Measurements from ENCODE around the gene LRFN4. TPM values are rescaled to one million over a fixed set of nuclear protein-coding genes. Genes with fewer than 3 reads are reported as not detected.

LRFN4 gene
- total RNA-seq, 1 experiment from 2014 or later, result 30.3 TPM

DNA sequence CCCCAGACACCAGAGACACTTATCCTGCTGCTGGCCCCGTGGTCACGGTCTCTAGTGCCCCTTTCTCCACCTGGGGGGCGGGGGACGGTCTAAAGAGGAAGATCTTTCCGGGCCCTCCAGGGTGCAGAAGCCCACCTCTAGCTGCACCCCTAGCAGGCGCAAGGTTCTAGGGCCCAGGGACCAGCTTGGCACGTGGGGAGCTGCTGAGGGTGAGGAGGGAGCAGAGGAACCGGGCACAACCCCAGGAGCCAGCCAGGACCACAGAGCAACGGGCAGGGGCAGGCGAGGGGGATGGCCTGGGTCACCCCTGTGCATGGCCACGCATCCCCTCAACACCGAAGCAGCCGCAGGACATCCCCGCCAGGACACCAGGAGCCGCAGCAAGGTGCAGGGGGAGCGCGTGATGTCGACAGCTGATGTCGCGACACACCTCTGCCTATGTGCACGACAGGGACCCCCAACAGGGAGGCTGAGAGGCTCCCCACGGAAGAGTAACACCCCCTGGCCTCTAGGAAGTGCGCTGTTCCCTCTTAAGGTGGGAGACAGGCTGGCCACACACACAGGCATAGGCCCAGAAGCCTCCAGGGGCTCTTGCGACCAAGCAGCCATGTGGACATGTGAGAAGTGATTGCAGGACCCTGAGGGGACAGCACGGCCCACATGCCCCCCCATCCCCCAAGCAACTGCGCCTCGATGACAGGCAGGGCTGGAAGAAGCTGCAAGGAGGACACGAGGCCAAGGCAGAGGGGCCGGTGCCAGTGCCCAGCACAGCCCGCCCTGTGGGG is 5.1 kb downstream of the LRFN4 start:
- CTCF ChIA-PET, result no interaction called here
- Mint-ChIP-seq H3K36me3 (ENCODE audit: insufficient read depth, unreplicated experiment) (peaks cover 38% of the 10 kb centered on the region), H3K27me3 (ENCODE audit: unreplicated experiment) (no peaks in the 10 kb centered on the region), H3K4me1 (ENCODE audit: low read depth, unreplicated experiment) (no peaks in the 10 kb centered on the region), H3K9me3 (ENCODE audit: low read depth, unreplicated experiment) (no peaks in the 10 kb centered on the region), H3K27ac (ENCODE audit: unreplicated experiment) (no peak overlapping the region), H3K4me3 (ENCODE audit: low read depth, unreplicated experiment) (no peak overlapping the region)
- BruUV-seq (replicated peaks), result no TSS peak
- DNase-seq, result no peak
- TF ChIP-seq, protein P1, sequence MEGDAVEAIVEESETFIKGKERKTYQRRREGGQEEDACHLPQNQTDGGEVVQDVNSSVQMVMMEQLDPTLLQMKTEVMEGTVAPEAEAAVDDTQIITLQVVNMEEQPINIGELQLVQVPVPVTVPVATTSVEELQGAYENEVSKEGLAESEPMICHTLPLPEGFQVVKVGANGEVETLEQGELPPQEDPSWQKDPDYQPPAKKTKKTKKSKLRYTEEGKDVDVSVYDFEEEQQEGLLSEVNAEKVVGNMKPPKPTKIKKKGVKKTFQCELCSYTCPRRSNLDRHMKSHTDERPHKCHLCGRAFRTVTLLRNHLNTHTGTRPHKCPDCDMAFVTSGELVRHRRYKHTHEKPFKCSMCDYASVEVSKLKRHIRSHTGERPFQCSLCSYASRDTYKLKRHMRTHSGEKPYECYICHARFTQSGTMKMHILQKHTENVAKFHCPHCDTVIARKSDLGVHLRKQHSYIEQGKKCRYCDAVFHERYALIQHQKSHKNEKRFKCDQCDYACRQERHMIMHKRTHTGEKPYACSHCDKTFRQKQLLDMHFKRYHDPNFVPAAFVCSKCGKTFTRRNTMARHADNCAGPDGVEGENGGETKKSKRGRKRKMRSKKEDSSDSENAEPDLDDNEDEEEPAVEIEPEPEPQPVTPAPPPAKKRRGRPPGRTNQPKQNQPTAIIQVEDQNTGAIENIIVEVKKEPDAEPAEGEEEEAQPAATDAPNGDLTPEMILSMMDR (IDR thresholded peaks at IDR 0.05; ENCODE audit: unreplicated experiment), result no peak
- intact Hi-C loops (cut with micrococcal nuclease; ENCODE audit: unreplicated experiment), result loop anchor here (2.0 kb wide), 1 partner anchor 21 kb away; no protein-coding TSS in a partner anchor

DNA sequence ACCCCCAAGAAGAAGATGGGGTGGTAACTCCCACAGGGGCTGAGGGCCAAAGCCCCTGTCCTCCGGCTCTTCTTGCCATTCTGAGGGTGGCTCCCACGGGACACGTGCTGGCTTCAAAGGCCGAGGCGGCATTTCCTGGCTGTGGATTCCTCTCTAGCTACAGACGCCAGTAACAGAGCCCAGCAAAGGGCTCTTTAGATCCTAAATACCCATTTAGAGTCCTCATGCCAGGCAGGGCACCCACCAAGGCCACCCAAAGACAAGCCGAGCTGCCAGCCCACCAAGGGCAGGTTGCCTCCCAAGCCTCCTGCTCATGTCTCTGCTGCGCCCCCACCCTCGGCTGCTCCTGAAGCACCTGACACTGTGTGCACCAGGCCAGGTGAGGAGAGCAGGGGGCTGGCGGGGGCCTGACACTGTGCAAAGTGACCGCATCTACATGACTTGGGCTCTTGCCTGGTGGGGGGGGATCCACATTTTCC is 5.7 kb downstream of the LRFN4 start:
- no peak overlapping the region for H3K27ac Mint-ChIP-seq (ENCODE audit: unreplicated experiment)

DNA sequence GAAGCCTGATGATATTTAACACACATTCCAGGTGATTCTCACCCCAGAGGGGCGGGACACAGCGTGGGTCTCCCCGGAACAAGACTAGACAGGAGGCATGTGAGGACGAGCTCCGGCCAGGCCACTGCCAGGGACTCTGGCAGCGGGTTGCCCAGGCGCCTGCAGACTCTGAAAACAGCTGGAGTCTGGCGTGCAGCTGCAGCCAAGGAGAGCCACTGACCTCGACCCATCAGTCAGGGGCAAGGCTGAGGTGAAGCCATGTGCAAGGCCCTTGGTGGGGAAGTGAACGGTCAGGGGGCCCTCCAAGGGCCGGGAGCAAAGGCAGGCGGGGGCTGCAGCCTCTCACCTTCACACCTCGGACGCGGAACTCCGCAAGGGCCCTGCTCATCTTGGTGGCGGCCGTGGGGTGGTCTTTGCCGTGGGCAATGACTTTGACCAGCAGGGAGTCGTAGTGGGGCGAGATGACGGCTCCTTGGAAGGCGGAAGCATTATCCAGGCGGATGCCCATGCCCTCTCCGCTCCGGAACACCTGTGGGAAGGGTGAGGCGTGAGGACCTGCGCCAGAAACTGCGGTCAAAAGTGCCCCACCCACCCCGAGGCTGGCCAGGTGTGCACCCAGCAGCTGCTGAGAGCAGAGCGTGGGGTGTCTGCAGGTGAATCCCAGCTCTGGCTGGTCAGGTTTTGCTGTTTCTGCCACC is 6.7 kb downstream of the LRFN4 start:
- Mint-ChIP-seq H3K27ac (ENCODE audit: unreplicated experiment) (no peak overlapping the region), H3K36me3 (ENCODE audit: insufficient read depth, unreplicated experiment) (peaks cover 32% of the 10 kb centered on the region), H3K9me3 (ENCODE audit: low read depth, unreplicated experiment) (no peaks in the 10 kb centered on the region), H3K4me3 (ENCODE audit: low read depth, unreplicated experiment) (no peak overlapping the region), H3K27me3 (ENCODE audit: unreplicated experiment) (no peaks in the 10 kb centered on the region), H3K4me1 (ENCODE audit: low read depth, unreplicated experiment) (no peaks in the 10 kb centered on the region)
- TF ChIP-seq, protein P1 (IDR thresholded peaks at IDR 0.05; ENCODE audit: unreplicated experiment), result no peak
- intact Hi-C loops (cut with micrococcal nuclease; ENCODE audit: unreplicated experiment), result loop anchor here (2.0 kb wide), 1 partner anchor 19 kb away; no protein-coding TSS in a partner anchor
- CTCF ChIA-PET, result no interaction called here
- DNase-seq, result no peak
- no TSS peak for BruUV-seq (replicated peaks)

More for the DNA sequence above, 5.7 kb downstream of the LRFN4 start:
- H3K36me3 Mint-ChIP-seq (ENCODE audit: insufficient read depth, unreplicated experiment), result peaks cover 36% of the 10 kb centered on the region
- no peaks in the 10 kb centered on the region for H3K27me3 Mint-ChIP-seq (ENCODE audit: unreplicated experiment)
- no peak for DNase-seq
- no peak overlapping the region for H3K4me3 Mint-ChIP-seq (ENCODE audit: low read depth, unreplicated experiment)
- CTCF ChIA-PET, result no interaction called here
- BruUV-seq (replicated peaks), result no TSS peak
- no peaks in the 10 kb centered on the region for H3K4me1 Mint-ChIP-seq (ENCODE audit: low read depth, unreplicated experiment)
- intact Hi-C loops (cut with micrococcal nuclease; ENCODE audit: unreplicated experiment), result loop anchor here (2.0 kb wide), 1 partner anchor 20 kb away; no protein-coding TSS in a partner anchor
- no peaks in the 10 kb centered on the region for H3K9me3 Mint-ChIP-seq (ENCODE audit: low read depth, unreplicated experiment)
- TF ChIP-seq, protein P1 (IDR thresholded peaks at IDR 0.05; ENCODE audit: unreplicated experiment), result no peak

DNA sequence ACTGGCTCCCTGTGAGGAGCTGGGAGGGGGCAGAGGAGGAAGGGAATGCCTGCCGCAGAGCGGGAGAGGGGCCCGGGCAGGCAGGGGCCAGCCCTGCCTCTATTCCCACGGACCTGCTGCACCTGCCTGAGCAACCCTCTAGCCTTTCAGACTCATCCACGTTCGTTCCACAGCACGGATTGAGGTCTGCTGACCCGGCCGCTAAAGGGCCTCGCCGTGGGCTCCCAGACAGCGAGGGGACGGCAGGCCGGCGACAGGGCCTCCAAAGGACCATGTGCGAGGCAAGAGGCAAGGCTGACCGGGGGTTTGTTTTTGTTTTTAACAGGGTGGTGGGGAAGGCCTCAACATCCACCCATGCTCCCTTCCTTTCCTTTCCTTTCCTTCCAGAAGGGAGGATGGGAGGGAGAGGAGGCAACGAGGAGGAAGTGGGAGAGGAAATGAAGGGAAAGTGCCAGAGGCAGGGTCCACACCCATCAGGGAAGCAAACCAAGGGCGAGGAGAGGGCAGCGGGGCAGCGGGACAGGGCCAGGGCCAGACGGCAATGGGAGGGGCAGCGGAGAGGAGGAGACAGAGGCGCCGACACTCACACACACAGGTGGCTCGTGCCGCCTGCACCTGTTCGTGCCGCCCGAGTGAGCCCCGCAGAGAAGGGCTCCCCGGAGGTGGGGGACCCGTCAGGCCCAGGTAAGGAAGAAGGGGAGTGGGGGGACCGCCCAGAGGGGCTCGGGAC is 7.5 kb downstream of the LRFN4 start:
- CTCF ChIA-PET, result no interaction called here
- no peak for DNase-seq
- H3K27ac Mint-ChIP-seq (ENCODE audit: unreplicated experiment), result no peak overlapping the region
- intact Hi-C loops (cut with micrococcal nuclease; ENCODE audit: unreplicated experiment), result no loop called here
- no TSS peak for BruUV-seq (replicated peaks)
- peaks cover 25% of the 10 kb centered on the region for H3K36me3 Mint-ChIP-seq (ENCODE audit: insufficient read depth, unreplicated experiment)
- TF ChIP-seq, protein P1 (IDR thresholded peaks at IDR 0.05; ENCODE audit: unreplicated experiment), result no peak
- no peaks in the 10 kb centered on the region for H3K9me3 Mint-ChIP-seq (ENCODE audit: low read depth, unreplicated experiment)
- no peaks in the 10 kb centered on the region for H3K4me1 Mint-ChIP-seq (ENCODE audit: low read depth, unreplicated experiment)
- no peak overlapping the region for H3K4me3 Mint-ChIP-seq (ENCODE audit: low read depth, unreplicated experiment)
- H3K27me3 Mint-ChIP-seq (ENCODE audit: unreplicated experiment), result no peaks in the 10 kb centered on the region
